Measurements from ENCODE around the gene SUMO3. TPM values are rescaled to one million over a fixed set of nuclear protein-coding genes. Genes with fewer than 3 reads are reported as not detected.

The SUMO3 gene
- total and polyA plus RNA-seq, 2 of the 13 experiments (the other 11 are each of a cell fraction or from before 2014, with no cell fraction given) = 51.4 to 92.4 TPM

- TF ChIP-seq ZNF142 (CRISPR knock-in tag; IDR thresholded peaks at IDR 0.05) = no peak
Measured at GRCh38 chr21:44850208-44850800, 32.4 kb upstream of the SUMO3 start (continued).

GRCh38 chr21:44849616-44850130, 31.8 kb upstream of the SUMO3 start:
- in situ Hi-C loops (cut with HindIII; ENCODE audit: extremely low pct_ligation_motif_present, low pct_unique_long_range_greater_than_20kb) (loop anchor here (5.0 kb wide), 2 partner anchors 47 to 63 kb away; partner anchors contain the start of gene UBE2G2), intact Hi-C loops (cut with micrococcal nuclease; ENCODE audit: unreplicated experiment) (loop anchor here (10.0 kb wide), 1 partner anchor 65 kb away; no protein-coding TSS in a partner anchor)
- no peaks in the 10 kb centered on the region for H3K9me3 ChIP-seq (ENCODE audit: low read length)
- H2AFZ ChIP-seq (ENCODE audit: low read length) = no peak overlapping the region
- peaks cover 70% of the 10 kb centered on the region for H3K4me1 ChIP-seq (ENCODE audit: insufficient read depth, low read length)
- ATAC-seq = no peak
- no peak overlapping the region for H3K9ac ChIP-seq (ENCODE audit: insufficient read depth, low read depth, low read length)
- H3K4me2 ChIP-seq (ENCODE audit: low read depth, low read length) = no peak overlapping the region
- no peak for DNase-seq (ENCODE audit: low spot score)
- BruUV-seq (replicated peaks) = no TSS peak
- H3K4me3 ChIP-seq (replicated peaks in 1 of 3; ENCODE audit: insufficient read depth in 1 of 3, low read depth in 2 of 3, low read length in 3 of 3) = no peak overlapping the region
- POLR2A ChIA-PET = no interaction called here
- peaks cover 32 to 57% of the 10 kb centered on the region in 2 experiments for H3K36me3 ChIP-seq (replicated peaks in 1 of 2; ENCODE audit: control insufficient read depth in 1 of 2, insufficient read depth in 2 of 2, low read length in 2 of 2)
- peaks cover 16% of the 10 kb centered on the region for H3K79me2 ChIP-seq (ENCODE audit: insufficient read depth, low read length)
- H4K20me1 ChIP-seq (ENCODE audit: insufficient read depth, low read length) = peaks cover 64% of the 10 kb centered on the region
- FAIRE-seq = no peak
- 92% methylated on average over 12 of the region's 12 CpGs for WGBS (ENCODE audit: low lambda C conversion rate)
- TF ChIP-seq AHDC1 (CRISPR knock-in tag; IDR thresholded peaks at IDR 0.05; ENCODE audit: borderline replicate concordance) = no peak
- peak; percentile 94 for TF ChIP-seq ZBTB33 (CRISPR knock-in tag; IDR thresholded peaks at IDR 0.05)
- no peak overlapping the region for H3K27ac ChIP-seq (ENCODE audit: extremely low read length, insufficient read depth, low read length)
- CTCF ChIA-PET (ENCODE audit: low intra/inter-chr PET ratio, low total read pairs) = no interaction called here
- H3K27me3 ChIP-seq (ENCODE audit: control insufficient read depth in 1 of 2, insufficient read depth in 2 of 2, low read length in 2 of 2) = no peaks in the 10 kb centered on the region
